Vagina (tissue), 2 donors: ENCODE measurements around the gene SLC7A4. TPM values are rescaled to one million over a fixed set of nuclear protein-coding genes. Genes with fewer than 3 reads are reported as not detected.

Source experiments
- DNase-seq, 2 donors: peaks; one replicate each; pipeline ENCODE4 v3.0.0-alpha.2; 2017; ENCODE audit errors: extremely low spot score in 2 of 2
- H3K27ac ChIP-seq: fragments of 200-600 bp; sonication (generic); one replicate; pipeline ENCODE4 v1.5.1; 2019
- H3K27me3 ChIP-seq: fragments of 200-600 bp; sonication (generic); one replicate; pipeline ENCODE4 v1.5.1; 2019
- H3K36me3 ChIP-seq, 2 donors: fragments of 200-600 bp; sonication (generic); one replicate each; pipeline ENCODE4 v1.5.1; 2017 to 2019
- H3K4me1 ChIP-seq: fragments of 200-600 bp; sonication (generic); one replicate; pipeline ENCODE4 v1.5.1; 2019
- H3K4me3 ChIP-seq, 2 donors: fragments of 200-600 bp; sonication (generic); 1 replicate in 1 of 2; 2 replicates in 1 of 2; pipeline ENCODE4 v1.5.1; 2016 to 2019
- H3K9me3 ChIP-seq: fragments of 200-600 bp; sonication (generic); one replicate; pipeline ENCODE4 v1.5.1; 2019
- POLR2A ChIP-seq, 2 donors: fragments of 450-650 bp; IDR thresholded peaks; one replicate each; pipeline ENCODE4 v1.6.1; 2017; ENCODE audit warnings: antibody characterized with exemption in 2 of 2, mild to moderate bottlenecking in 2 of 2, moderate library complexity in 2 of 2
- POLR2AphosphoS5 ChIP-seq, 2 donors: sonication (generic); formaldehyde crosslinking; IDR thresholded peaks; one replicate each; pipeline ENCODE4 v1.9.0; 2017; ENCODE audit warnings: antibody characterized with exemption in 2 of 2, mild to moderate bottlenecking in 2 of 2, low read depth in 1 of 2; ENCODE audit not compliant: insufficient read depth in 1 of 2
- intact Hi-C: fragments of 100-400 bp; cut with DNase I; formaldehyde crosslinking; loops from one replicate; pipeline ENCODE4 v1.15.1; 2023
- microRNA counts, 2 donors: library from miRNA; unstranded; fragments of <30 nt; microRNA quantifications; one replicate each; lab custom pipeline; 2016 to 2017
- microRNA-seq: library from miRNA; unstranded; fragments of <30 nt; microRNA quantifications from one replicate; pipeline ENCODE4, GENCODE V29; 2017; ENCODE audit warnings: borderline number of aligned reads, borderline replicate concordance
- small RNA-seq: library from RNA; depleted of rRNA; stranded (forward); fragments of <200 nt; gene quantifications from one replicate; pipeline ENCODE3, GENCODE V24; 2016
- total RNA-seq: library from RNA; depleted of rRNA; stranded (reverse); fragments of >200 nt; gene quantifications from one replicate; pipeline ENCODE4 v1.2.3, GENCODE V29; 2016
- TF ChIP-seq, protein P1 (sequence below), 3 experiments: fragments of 450-650 bp in 2 of 3; fragments of 200-600 bp in 1 of 3; sonication (generic) in 1 of 3; IDR thresholded peaks; one replicate each; pipeline ENCODE4 v1.5.1; 2017 to 2019; ENCODE audit warnings: antibody characterized with exemption in 3 of 3, mild to moderate bottlenecking in 2 of 3, moderate library complexity in 2 of 3

SLC7A4 gene
- total RNA-seq, 1 donor from 2014 or later: 0.98 TPM

DNA sequence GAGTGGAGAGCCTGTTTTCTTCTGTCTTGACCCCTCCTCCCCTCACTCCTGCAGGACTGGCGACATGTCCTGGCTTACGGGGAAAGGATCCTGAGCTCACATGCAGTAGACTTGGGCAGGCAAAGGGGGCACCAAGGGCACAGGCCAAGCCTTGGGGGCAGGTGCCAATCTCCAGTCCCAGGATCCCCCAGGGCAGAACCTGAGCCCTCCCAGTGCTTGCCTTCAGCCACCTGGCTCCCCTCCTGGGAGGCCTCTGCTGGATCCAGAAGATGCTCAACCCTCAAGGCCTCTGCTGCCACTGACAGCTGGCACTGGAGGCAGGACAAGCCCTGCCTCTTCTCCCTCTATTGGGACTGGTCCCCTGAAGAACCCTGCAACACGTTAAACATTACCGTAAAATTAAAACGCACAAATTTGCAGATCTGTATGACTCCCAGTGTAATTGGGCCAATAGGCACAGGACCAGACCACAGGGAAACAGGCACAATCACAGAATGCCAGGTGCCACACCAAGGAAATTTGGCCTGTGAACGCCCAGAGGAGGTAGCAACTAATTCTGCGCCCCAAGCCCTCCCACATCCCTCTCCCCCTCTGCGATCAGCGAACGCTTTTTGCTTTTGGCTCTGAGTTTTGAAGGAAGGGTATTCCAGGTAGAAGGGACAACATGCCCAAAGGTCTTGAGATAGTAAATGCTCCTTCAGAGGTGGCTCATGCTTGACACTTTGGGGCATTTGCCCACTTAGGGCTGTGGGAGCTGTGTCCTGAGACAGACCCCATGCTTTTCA is 51.2 kb downstream of the SLC7A4 start:
- Histone ChIP-seq H3K27me3 (no peaks in the 10 kb centered on the region), H3K36me3 (peaks cover 0 to 10% of the 10 kb centered on the region in 2 donors), H3K27ac (peak overlapping the region; percentile 90), H3K9me3 (peaks cover 5% of the 10 kb centered on the region), H3K4me3 (peak overlapping the region; percentile 93 to 99), H3K4me1 (peaks cover 40% of the 10 kb centered on the region)
- TF ChIP-seq, protein P1, sequence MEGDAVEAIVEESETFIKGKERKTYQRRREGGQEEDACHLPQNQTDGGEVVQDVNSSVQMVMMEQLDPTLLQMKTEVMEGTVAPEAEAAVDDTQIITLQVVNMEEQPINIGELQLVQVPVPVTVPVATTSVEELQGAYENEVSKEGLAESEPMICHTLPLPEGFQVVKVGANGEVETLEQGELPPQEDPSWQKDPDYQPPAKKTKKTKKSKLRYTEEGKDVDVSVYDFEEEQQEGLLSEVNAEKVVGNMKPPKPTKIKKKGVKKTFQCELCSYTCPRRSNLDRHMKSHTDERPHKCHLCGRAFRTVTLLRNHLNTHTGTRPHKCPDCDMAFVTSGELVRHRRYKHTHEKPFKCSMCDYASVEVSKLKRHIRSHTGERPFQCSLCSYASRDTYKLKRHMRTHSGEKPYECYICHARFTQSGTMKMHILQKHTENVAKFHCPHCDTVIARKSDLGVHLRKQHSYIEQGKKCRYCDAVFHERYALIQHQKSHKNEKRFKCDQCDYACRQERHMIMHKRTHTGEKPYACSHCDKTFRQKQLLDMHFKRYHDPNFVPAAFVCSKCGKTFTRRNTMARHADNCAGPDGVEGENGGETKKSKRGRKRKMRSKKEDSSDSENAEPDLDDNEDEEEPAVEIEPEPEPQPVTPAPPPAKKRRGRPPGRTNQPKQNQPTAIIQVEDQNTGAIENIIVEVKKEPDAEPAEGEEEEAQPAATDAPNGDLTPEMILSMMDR (IDR thresholded peaks at IDR 0.05): no peak
- TF ChIP-seq POLR2A (IDR thresholded peaks at IDR 0.05) (no peak), POLR2AphosphoS5 (IDR thresholded peaks at IDR 0.05; ENCODE audit: insufficient read depth in 1 of 2, low read depth in 1 of 2) (no peak)
- intact Hi-C loops: no loop called here
- no peak for DNase-seq

DNA sequence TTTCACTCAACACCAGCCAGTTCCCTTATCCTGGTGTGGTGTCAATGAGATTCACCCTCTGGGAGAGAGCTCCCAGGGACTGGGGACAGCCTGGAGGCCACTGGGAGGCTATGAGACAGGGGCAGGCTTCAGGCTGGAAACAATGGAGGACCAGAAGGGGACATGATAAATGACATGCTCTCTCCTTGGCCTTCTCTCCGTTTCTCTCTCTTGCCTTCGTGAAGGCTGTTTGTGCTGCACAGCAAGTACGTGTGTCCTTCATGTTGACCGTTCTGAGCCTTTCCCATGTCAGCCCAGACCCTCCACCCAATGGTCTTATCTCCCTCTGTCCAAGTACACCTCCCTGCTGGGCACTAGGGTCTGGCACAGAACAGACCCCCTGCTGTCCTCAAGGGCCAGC is 51.8 kb downstream of the SLC7A4 start:
- DNase-seq: no peak
- intact Hi-C loops: no loop called here
- Histone ChIP-seq H3K36me3 (peaks cover 0 to 4% of the 10 kb centered on the region in 2 donors), H3K27me3 (no peaks in the 10 kb centered on the region), H3K9me3 (peaks cover 5% of the 10 kb centered on the region), H3K4me1 (peaks cover 40% of the 10 kb centered on the region), H3K27ac (no peak overlapping the region), H3K4me3 (no peak overlapping the region)
- TF ChIP-seq POLR2A (IDR thresholded peaks at IDR 0.05): no peak
- no peak for TF ChIP-seq POLR2AphosphoS5 (IDR thresholded peaks at IDR 0.05; ENCODE audit: insufficient read depth in 1 of 2, low read depth in 1 of 2)
- TF ChIP-seq, protein P1 (IDR thresholded peaks at IDR 0.05): no peak

DNA sequence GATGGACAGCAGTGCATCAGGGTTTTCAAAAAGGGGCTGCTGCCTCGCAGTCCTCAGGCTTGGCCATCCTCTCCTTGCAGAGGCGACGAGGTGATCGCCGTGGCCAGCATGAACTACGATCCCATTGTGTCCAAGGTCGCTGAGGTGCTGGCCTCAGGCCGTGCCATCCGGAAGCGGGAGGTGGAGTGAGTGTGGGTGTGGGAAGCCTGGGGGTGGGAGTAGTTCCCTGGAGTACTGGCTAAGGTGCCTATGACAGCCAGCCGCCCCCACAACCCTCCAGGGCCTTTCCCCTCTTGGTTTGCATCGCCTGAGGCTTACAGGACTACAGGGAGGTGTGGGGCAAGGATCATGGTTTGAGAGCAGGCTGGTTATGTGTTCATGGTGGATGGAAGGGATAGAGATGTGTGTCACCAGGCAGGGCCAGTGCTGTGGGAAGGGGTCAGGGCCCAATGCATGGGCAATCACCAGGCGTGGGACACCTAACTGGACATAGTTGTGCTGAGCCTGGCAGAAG is 52.4 kb downstream of the SLC7A4 start:
- peaks cover 5% of the 10 kb centered on the region for H3K9me3 ChIP-seq
- intact Hi-C loops: no loop called here
- H3K4me3 ChIP-seq: peak overlapping the region; percentile 28 to 43
- H3K4me1 ChIP-seq: peaks cover 40% of the 10 kb centered on the region
- no peak for TF ChIP-seq POLR2AphosphoS5 (IDR thresholded peaks at IDR 0.05; ENCODE audit: insufficient read depth in 1 of 2, low read depth in 1 of 2)
- TF ChIP-seq, protein P1 (IDR thresholded peaks at IDR 0.05): no peak
- TF ChIP-seq POLR2A (IDR thresholded peaks at IDR 0.05): no peak
- H3K36me3 ChIP-seq: no peaks in the 10 kb centered on the region
- H3K27me3 ChIP-seq: no peaks in the 10 kb centered on the region
- DNase-seq: no peak
- H3K27ac ChIP-seq: no peak overlapping the region

DNA sequence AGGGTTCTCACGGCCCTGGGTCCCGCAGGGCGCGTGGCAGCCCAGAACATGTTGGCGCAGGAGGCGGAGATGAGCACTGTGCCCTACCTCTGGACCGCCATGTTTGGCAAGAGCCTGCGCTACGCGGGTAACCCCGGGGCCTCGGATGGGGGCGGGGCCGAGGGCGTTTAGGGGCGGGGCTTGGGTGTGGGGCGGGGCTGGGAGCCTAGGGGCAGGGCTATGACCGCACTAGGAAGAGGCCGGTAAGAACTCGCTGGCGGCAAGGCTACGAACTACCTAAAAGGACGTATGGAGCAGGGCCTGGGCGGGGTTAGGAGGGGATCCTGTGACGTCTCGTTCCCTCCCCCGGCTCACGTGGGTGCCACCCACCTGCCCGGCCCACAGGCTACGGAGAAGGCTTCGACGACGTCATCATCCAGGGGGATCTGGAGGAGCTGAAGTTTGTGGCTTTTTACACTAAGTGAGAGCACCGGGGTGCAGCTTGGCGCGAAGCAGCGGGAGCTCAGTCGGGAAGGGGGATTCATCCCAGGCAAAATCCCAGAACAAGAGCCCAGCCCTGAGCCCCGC is 53.0 kb downstream of the SLC7A4 start:
- H3K4me1 ChIP-seq: peaks cover 40% of the 10 kb centered on the region
- TF ChIP-seq, protein P1 (IDR thresholded peaks at IDR 0.05): no peak
- TF ChIP-seq POLR2A (IDR thresholded peaks at IDR 0.05) (no peak), POLR2AphosphoS5 (IDR thresholded peaks at IDR 0.05; ENCODE audit: insufficient read depth in 1 of 2, low read depth in 1 of 2) (peak in 1 of 2 donors; percentile 52)
- DNase-seq: no peak
- intact Hi-C loops: no loop called here
- H3K4me3 ChIP-seq: peak overlapping the region; percentile 28 to 43
- H3K27ac ChIP-seq: no peak overlapping the region
- H3K36me3 ChIP-seq: no peaks in the 10 kb centered on the region
- H3K27me3 ChIP-seq: no peaks in the 10 kb centered on the region
- peaks cover 5% of the 10 kb centered on the region for H3K9me3 ChIP-seq

MicroRNAs within 50 kb of the gene (microRNA counts, 767-probe panel; counts per million panel counts)
- microRNA hsa-miR-649 (lab: Ali Mortazavi, UCI): 238 to 261 counts per million in 2 donors

Small RNA genes within 50 kb of the gene (microRNA-seq; reads per million reads assigned to microRNA genes)
- gene MIR649: not detected

Small RNA genes within 50 kb of the gene (small RNA-seq; reads per million reads assigned to genes)
- not detected for gene MIR649

Other genes with a start within 250 kb of the SLC7A4 start
- gene PI4KA, start 173.8 kb downstream of the SLC7A4 start, total RNA-seq: 135 TPM
- gene SNAP29, start 173.6 kb downstream of the SLC7A4 start, total RNA-seq: 18.9 TPM
- 37.6 TPM for gene CRKL, start 115.2 kb downstream of the SLC7A4 start, total RNA-seq
- gene AIFM3, start 65.3 kb downstream of the SLC7A4 start, total RNA-seq: not detected
- 61.9 TPM for gene LZTR1, start 50.3 kb downstream of the SLC7A4 start, total RNA-seq
- gene THAP7, start 30.4 kb downstream of the SLC7A4 start, total RNA-seq: 34.9 TPM
- 1.7 TPM for gene P2RX6, start 17.4 kb downstream of the SLC7A4 start, total RNA-seq
- not detected for gene LRRC74B, start 13.4 kb upstream of the SLC7A4 start, total RNA-seq